HL-60 (cell line): ENCODE data around the gene HIVEP1.

Source experiments
- DNase-seq, 2 experiments: peaks; one replicate each; pipeline ENCODE4 v3.0.0-alpha.2; 2010 to 2020; ENCODE audit warnings: low read depth in 1 of 2, low spot score in 1 of 2
- H3K27ac ChIP-seq: fragments of 250-450 bp; sonication (Bioruptor Pico); replicated peaks from 2 replicates; pipeline ENCODE4 v1.5.1; 2020; ENCODE audit warnings: mild to moderate bottlenecking, moderate library complexity
- H3K27me3 ChIP-seq: fragments of 250-450 bp; sonication (Bioruptor Pico); 2 replicates; pipeline ENCODE4 v1.5.1; 2021; ENCODE audit warnings: mild to moderate bottlenecking, moderate library complexity; ENCODE audit not compliant: insufficient read depth, poor library complexity, severe bottlenecking
- H3K4me3 ChIP-seq: replicated peaks from 2 replicates; pipeline ENCODE4 v1.5.1; 2011; ENCODE audit warnings: mild to moderate bottlenecking, control low read depth, low read length; ENCODE audit not compliant: insufficient read depth
- GABPA ChIP-seq: IDR thresholded peaks from 2 replicates; pipeline ENCODE4 v1.6.1; 2012; ENCODE audit warnings: low read depth
- POLR2AphosphoS5 ChIP-seq: IDR thresholded peaks from 2 replicates; pipeline ENCODE4 v1.6.1; 2012; ENCODE audit warnings: low read depth
- SPI1 ChIP-seq: IDR thresholded peaks from 2 replicates; pipeline ENCODE4 v1.6.1; 2012; ENCODE audit warnings: low read depth, mild to moderate bottlenecking, borderline replicate concordance
- TF ChIP-seq, protein P1 (sequence below): IDR thresholded peaks from 2 replicates; pipeline ENCODE4 v1.6.1; 2012; ENCODE audit warnings: low read depth; ENCODE audit not compliant: insufficient replicate concordance
- TF ChIP-seq, protein P2 (sequence below): IDR thresholded peaks from one replicate; pipeline ENCODE4 v1.5.1; 2011; ENCODE audit warnings: low read length, control low read depth, inconsistent platforms; ENCODE audit not compliant: insufficient read depth

HIVEP1 gene

DNA sequence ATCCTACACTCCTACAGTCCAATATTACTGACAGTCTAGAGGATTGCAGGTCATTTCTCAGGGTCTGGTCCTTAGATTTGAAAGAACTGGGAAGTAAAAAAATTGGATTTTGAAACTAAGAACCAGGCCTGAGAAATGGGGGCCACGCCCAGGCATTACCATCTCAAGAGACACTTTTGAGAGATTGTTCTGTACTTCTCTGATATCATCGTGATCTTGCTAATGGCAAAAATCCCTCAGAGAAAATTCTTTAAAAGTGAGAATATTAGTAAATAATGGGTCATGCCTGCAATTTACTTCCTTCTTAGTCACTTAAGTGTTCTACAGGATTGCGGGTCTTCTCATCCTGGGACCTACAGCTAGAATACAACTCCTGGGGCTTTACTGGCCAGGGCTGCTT lies 42.0 kb upstream of the HIVEP1 start:
- no peak for DNase-seq
- H3K27me3 ChIP-seq = no peaks in the 10 kb centered on the region
- TF ChIP-seq SPI1 = no peak
- no peak for TF ChIP-seq POLR2AphosphoS5
- TF ChIP-seq, protein P1, sequence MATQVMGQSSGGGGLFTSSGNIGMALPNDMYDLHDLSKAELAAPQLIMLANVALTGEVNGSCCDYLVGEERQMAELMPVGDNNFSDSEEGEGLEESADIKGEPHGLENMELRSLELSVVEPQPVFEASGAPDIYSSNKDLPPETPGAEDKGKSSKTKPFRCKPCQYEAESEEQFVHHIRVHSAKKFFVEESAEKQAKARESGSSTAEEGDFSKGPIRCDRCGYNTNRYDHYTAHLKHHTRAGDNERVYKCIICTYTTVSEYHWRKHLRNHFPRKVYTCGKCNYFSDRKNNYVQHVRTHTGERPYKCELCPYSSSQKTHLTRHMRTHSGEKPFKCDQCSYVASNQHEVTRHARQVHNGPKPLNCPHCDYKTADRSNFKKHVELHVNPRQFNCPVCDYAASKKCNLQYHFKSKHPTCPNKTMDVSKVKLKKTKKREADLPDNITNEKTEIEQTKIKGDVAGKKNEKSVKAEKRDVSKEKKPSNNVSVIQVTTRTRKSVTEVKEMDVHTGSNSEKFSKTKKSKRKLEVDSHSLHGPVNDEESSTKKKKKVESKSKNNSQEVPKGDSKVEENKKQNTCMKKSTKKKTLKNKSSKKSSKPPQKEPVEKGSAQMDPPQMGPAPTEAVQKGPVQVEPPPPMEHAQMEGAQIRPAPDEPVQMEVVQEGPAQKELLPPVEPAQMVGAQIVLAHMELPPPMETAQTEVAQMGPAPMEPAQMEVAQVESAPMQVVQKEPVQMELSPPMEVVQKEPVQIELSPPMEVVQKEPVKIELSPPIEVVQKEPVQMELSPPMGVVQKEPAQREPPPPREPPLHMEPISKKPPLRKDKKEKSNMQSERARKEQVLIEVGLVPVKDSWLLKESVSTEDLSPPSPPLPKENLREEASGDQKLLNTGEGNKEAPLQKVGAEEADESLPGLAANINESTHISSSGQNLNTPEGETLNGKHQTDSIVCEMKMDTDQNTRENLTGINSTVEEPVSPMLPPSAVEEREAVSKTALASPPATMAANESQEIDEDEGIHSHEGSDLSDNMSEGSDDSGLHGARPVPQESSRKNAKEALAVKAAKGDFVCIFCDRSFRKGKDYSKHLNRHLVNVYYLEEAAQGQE = no peak
- no peak for TF ChIP-seq GABPA
- TF ChIP-seq, protein P2, sequence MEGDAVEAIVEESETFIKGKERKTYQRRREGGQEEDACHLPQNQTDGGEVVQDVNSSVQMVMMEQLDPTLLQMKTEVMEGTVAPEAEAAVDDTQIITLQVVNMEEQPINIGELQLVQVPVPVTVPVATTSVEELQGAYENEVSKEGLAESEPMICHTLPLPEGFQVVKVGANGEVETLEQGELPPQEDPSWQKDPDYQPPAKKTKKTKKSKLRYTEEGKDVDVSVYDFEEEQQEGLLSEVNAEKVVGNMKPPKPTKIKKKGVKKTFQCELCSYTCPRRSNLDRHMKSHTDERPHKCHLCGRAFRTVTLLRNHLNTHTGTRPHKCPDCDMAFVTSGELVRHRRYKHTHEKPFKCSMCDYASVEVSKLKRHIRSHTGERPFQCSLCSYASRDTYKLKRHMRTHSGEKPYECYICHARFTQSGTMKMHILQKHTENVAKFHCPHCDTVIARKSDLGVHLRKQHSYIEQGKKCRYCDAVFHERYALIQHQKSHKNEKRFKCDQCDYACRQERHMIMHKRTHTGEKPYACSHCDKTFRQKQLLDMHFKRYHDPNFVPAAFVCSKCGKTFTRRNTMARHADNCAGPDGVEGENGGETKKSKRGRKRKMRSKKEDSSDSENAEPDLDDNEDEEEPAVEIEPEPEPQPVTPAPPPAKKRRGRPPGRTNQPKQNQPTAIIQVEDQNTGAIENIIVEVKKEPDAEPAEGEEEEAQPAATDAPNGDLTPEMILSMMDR = no peak
- H3K27ac ChIP-seq = no peak overlapping the region
- H3K4me3 ChIP-seq = no peak overlapping the region

DNA sequence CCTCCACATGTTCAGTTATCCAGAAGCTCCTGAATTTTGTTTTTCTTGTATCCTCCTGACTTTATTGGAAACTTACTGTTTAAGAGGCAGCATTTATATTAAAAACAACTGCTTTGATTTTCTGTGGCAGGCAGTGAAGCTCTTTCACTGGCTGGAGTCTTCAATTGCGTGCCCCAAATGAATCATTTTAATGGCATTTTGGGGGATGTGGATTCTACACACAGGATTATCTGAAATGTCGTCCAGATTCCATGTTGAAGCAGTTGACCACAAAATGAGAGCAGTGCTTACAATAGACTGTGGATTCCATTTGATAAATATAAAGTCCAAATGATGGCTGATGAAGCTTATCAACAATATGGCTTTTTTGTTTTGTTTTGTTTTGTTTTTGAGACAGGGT lies 41.0 kb upstream of the HIVEP1 start:
- TF ChIP-seq SPI1 = no peak
- TF ChIP-seq, protein P2 = no peak
- TF ChIP-seq POLR2AphosphoS5 = no peak
- TF ChIP-seq, protein P1 = no peak
- no peak for TF ChIP-seq GABPA
- no peak for DNase-seq
- H3K27me3 ChIP-seq = no peaks in the 10 kb centered on the region
- H3K27ac ChIP-seq = no peak overlapping the region
- no peak overlapping the region for H3K4me3 ChIP-seq

DNA sequence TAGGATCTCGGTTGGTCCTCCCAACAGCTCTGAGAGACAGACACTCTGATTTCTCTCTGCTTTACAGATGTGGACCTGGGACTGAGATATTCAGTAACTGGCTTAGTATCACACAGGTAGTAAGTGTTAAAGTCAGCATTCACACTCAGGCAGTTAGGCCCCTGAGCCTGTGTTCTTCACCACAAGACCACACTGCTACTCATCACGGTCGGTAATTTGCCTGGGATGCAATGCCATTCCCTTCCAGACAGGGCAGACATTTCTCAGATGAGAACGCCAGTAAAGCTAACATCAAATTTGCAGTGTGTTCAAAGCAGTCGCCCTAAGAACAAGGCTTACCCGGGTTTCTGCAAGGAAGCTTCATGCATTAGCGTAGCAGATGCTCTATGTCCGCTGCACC lies 39.8 kb upstream of the HIVEP1 start:
- Histone ChIP-seq H3K27ac (no peak overlapping the region), H3K4me3 (no peak overlapping the region), H3K27me3 (no peaks in the 10 kb centered on the region)

More for the DNA sequence above, 39.8 kb upstream of the HIVEP1 start:
- no peak for DNase-seq
- TF ChIP-seq POLR2AphosphoS5 = no peak
- TF ChIP-seq SPI1 = no peak
- TF ChIP-seq, protein P2 = no peak
- no peak for TF ChIP-seq GABPA
- TF ChIP-seq, protein P1 = no peak
